NCI-H2171 treated with DMSO at 0.1 percent for 48 hours (cell line): ENCODE measurements around the gene SLC25A41.
A peak's percentile ranks its signal among the peaks of the same experiment; 100 is the strongest.

Experiments
- DNase-seq: peaks from one replicate; lab custom pipeline; 2025; lab: John Stamatoyannopoulos, UW

Gene SLC25A41

DNA sequence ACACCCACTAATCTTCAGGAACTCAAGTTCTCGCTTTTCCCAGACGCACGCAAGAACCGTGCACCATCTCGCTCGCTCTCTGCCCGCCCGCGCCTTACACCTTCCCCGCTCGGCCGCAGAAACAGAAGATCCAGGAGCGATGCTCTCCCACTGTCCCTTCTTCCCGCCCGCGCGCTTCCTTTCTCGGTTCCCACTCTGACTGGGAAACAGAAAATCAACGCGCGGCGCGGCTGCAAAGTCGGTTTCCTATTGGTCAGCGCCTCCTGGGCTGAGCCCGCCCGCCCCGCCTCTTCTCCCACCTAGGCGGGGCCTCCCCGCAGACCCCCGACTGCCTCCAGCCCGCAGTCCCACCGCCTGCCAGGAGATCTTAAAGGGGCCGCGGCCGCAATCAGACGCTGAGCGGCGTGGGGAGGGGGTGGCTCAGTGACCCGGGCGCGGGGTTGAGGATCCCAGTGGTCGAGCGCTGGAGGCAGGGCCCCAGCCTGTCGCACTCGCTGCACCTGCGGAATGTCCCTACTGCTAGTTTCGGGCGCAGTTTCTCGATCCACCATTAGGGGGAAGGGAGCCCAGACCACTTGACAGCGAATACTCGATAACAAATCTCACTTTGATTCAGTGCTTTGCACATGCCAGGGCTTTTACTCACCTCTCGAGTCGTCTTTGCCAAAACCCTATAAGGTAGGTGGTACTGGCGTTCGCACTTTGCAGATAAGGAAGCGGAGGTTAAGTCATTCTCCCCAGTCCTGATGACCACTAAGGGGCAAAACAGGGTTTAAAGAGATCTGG lies 26.7 kb upstream of the SLC25A41 start:
- peak; percentile 97 for DNase-seq

DNA sequence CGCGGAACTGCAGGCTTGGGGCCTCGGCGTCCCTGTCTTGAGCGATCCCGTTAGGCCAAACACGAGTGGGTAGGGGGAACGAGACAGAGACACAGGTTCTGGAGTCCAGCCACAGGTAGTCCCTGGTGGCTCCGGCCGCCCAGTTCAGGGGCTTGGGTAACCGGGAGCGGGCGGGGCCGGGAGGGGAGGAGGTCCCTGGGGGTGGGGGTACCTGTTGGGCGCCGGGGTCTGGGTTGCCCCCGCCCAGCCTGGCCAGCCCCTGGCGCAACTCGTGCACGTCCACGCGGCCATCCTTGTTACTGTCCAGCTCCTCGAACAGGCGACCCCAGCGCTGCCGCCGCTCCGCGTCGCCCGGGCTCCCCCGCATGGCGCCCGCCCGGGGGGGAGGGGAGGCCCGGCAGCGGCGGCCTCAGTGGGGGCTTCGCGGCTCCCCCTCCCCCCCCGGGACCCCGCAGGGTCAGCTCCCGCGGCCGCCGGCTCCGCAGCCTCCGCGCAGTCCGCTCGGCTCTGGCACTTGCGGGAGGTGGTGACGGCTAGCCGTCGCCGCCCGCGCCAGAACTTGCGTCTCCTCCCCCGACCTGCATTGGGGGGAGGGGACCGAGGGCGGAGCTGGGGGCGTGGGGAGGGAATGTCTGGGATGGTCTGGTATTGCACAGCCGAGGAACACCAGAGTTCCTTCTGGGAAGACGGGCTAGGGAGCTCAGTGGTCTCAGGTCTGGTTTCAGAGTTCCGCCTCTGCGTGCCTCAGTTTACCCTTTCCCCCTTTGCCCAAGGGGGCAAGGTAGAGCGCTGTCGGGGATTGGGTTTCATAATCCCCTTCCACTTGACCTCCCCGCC lies 25.9 kb upstream of the SLC25A41 start, which contains the start of gene SLC25A23:
TSS of gene SLC25A23 (minus strand) at position 531 of the 837 bp plus-strand sequence. CDS start at position 367, 164 bp downstream.
- peak; percentile 76 for DNase-seq

- no peak for DNase-seq
Observed at GRCh38 chr19:6458695-6459261, 25.2 kb upstream of the SLC25A41 start.

DNA sequence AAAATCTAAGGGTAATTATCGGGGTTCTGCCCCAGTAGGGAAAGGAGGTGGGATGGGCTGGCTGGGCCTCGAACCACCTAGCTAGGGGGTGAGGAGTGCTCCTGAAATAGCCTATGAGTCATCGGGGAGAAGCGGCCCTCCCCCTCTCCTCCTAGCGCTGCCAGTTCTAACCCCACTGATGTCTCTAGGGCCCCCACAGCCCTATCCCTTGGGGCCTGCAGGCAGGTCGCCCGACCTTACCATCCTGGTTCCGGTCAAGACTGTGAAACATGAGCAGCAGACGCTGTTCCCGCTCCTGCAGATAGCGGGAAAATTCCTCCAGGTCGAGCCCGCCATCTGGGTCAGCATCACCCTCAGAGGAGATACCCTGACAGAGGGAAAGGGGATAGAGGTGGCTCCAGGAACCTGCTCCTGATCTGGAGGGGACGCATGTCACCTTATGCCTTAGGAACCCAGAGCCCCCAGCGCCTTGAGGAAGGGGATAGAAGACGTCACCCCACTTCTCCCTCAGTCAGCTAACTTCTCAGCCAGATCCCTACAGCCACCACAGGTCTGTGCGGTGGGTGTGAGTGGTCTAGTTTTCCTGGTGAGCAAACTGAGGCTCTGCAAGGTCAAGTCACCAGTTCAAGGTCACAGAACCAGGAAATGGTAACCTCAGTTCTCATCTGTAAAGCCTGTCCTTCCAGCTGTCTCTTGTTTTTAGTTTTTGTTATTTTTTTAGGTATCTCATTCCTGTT lies 24.6 kb upstream of the SLC25A41 start:
- DNase-seq, result no peak

- DNase-seq, result no peak
Observed at GRCh38 chr19:6455924-6456323, 22.4 kb upstream of the SLC25A41 start.

DNA sequence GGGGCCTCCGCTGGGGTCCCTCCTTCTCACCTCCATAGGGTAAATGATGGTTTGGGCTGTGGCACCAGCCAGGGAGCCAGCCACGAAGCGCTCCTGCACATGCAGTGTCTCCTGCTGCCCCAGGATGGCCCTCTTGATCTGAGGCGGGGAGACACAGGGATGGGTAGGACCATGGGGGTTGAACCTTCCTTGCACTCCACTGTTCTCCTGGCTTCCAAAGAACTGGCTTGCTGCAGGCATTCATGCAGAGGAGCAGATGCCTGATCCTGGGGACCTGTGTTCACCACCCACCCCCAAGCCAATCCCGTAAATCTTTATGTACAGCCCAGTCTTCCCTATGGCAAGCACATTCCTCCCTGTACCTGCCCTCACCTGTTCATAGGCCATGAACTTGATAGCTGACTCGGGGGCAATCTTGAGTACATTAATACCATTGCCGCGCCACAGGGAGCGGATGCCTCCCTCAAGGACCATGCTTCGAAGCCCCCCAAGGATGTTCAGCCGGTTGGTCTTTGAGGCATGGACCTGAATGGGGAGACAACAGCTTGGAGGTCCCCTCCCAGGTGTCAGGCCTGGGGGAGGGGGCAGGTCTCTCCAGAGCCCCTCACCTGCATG lies 20.5 kb upstream of the SLC25A41 start:
- DNase-seq, result no peak

- no peak for DNase-seq
Observed at GRCh38 chr19:6452899-6453298, 19.3 kb upstream of the SLC25A41 start.

DNA sequence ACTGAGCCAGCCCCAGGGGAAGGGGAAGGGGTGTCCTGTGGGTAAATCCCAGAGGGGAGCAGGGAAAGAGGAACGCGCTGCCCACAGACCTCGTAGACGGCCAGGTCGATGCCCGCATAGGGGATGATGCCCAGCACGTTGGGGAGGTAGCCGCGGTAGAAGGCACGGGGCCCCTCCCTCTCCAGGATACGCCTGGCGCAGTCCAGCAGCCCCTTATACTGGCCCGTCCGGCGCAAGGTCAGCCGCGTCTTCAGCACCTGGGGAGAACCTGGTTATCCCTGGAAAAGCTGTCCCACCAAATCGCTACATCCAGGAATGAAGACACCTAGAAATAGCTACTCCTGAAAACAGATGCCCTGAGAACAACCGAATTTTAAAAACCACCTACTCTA lies 18.7 kb upstream of the SLC25A41 start:
- no peak for DNase-seq

DNA sequence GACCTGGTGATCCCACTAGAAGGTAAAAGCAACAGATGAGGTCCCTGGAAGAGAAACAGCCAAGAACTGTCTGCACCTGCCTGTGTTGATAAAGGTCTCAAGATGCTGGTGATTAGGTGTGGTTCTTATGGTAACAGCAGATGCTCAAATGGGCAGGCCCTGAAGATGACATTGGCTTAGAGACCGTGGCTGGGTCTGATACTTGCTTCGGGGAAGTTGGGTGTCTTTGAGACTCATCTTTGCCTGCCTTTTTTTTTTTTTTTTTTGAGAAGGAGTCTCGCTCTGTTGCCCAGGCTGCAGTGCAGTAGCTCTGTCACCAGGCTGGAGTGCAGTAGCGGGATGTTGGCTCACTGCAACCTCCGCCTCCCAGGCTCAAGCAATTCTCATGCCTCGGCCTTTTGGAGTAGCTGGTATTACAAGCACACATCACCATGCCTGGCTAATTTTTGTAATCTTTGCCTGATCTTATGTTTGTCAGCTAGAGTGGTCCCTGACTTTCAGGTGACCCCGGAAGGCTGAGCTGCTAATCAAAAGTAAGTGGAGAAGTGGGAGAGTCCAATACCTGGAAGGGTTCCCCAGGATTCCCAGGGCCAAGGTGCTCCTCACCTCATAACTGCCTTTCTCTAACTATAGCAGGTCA lies 18.1 kb upstream of the SLC25A41 start:
- no peak for DNase-seq

DNA sequence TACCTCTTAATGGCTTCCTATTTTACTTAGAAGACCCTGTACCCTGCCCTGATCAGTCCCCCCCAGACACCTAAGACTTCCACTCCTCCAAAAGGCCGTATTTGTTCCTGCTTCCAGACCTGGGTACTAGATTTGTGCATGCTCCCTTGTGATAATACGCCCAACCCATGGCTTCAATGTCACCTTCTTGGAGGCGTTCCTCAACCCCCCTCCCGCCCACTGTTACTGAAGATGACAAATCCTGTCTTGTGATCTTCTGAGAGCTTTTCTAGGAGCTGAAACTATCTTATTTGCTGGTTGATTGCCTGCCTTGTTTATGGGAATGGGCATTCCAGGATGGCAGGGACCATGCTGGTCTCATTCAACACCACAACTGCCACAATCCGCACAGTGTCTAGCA lies 16.6 kb upstream of the SLC25A41 start:
- DNase-seq, result no peak

- DNase-seq, result no peak
Observed at GRCh38 chr19:6448045-6448444, 14.5 kb upstream of the SLC25A41 start.

GRCh38 chr19:6446452-6446851 lies 12.9 kb upstream of the SLC25A41 start:
- no peak for DNase-seq

DNA sequence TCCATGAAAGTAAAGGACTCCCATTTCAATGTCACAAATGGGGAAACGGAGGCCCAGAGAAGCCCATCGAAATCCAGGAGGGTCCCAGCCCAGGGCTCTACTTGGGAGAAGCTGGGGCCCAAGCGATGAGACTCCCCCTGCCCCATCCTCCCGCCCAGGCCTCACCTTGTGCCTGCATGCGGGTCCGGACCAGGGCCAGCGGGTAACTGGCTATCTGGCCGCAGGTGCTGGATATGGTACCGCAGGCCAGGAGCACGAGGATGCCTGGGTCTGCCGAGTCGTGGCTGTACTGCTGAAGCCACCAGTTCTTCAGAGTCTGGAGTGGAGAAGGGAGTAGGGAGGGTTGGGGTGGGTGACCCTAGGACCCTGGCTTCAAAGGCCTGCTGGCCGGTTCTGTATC lies 10.4 kb upstream of the SLC25A41 start:
- no peak for DNase-seq

DNA sequence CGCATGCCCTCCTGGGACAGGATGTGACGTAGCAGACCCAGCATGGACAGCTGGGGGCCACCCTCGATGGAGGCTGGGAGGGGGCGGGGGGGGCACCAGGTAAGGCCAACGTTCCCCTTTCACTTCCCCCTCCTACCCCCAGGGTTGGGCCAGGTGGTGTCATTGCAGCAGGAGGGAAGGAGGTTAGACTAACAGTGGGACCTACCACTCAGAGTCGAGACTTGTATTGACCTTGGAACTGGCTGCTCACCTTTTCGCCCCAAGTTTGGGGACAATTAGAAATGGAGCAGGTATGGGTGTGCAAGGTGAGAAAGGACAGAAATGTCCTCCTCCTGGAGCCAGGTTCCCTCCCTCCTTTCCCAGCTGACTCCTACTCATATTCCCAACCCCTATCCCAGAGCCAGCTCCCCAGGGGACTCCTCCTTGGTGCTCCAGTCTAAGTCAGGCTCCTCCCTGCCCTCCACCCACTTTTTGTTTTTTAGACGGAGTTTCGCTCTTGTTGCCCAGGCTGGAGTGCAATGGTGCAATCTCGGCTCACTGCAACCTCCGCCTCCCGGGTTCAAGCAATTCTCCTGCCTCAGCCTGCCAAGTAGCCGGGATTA lies 8.6 kb upstream of the SLC25A41 start:
- no peak for DNase-seq

DNA sequence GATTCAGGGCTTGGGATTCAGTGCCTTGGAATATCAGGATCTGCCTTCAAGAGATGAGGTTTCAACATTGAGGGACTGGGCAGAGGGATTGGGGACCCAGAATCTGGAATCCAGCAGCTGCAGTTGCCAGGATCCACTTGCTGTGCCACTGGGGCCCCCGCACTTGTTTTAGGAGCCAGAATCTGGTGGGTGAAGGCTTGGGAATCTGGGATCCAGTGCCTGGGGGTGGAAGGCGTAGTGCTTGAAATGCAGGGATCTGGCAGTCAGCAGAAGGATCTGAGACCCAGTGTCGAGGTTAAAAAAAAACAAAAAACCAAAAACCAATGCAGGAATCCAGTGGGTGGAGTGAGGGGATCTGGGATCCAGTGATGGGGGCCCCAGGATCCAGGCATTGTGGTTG lies 7.3 kb upstream of the SLC25A41 start:
- no peak for DNase-seq

- DNase-seq, result no peak
Observed at GRCh38 chr19:6439743-6440142, 6.2 kb upstream of the SLC25A41 start.

GRCh38 chr19:6433165-6433564 lies 398 bp downstream of the SLC25A41 start:
- no peak for DNase-seq

DNA sequence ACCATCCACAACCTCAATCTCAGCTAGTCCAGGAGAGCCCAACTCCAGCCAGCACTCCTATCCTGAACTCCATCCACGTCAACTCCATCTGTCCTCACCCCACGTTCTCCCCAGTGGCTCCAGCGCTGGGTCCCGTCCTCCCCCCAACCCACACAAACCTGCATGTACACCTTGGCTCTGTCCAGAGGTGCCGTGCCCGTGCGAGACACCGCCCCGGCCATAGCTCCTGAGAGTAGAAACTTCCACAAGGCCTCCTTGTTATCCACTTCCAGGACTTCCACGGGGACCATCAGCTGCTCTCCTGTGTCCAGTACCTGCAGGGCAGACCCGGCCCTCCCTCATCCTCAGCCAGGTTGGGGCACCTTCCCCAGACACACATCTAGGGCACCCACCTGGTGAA lies 1.7 kb downstream of the SLC25A41 start:
- no peak for DNase-seq

- DNase-seq, result no peak
Observed at GRCh38 chr19:6429419-6430221, 3.9 kb downstream of the SLC25A41 start.
